ENCODE data around the gene ZZZ3. TPM values are rescaled to one million over a fixed set of nuclear protein-coding genes. Genes with fewer than 3 reads are reported as not detected.
A peak's percentile ranks its signal among the peaks of the same experiment; 100 is the strongest.
"Not testable (repeated sequence)": the region's sequence is repeated elsewhere in the genome, so short reads cannot be mapped to it uniquely, and the experiment has no call there.

ZZZ3 gene
- total RNA-seq, 1 experiment from 2014 or later = 77.8 TPM

DNA sequence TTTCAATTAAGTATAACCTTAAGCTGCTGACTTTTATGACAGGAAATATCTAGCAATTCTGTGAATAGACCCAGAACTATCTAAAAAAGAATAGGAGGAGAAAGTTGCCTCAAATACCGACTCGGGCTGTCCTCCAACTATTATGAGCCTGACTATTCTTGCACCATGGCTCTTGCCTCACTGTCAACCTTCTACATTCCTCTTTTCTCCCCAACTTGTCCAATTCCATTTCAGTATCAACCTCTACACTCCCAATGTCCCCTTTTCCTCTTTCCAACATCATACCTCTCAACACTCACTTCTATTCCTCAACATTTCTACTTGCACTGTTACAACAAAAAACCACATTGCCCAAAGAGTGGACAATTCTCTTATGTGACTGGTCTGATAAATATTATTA is 2.3 kb downstream of the ZZZ3 start:
- H3K9me3 ChIP-seq (ENCODE audit: low read length) = no peaks in the 10 kb centered on the region
- no peak overlapping the region for H3K27ac ChIP-seq (ENCODE audit: low read length)
- H3F3A ChIP-seq (ENCODE audit: low read length, unreplicated experiment) = no peaks in the 10 kb centered on the region
- TF ChIP-seq EZH2phosphoT487 (IDR thresholded peaks at IDR 0.05; ENCODE audit: borderline replicate concordance, low read length) (no peak), EZH2 (IDR thresholded peaks at IDR 0.05; ENCODE audit: low read length, unreplicated experiment) (no peak)
- TF ChIP-seq, protein P1, sequence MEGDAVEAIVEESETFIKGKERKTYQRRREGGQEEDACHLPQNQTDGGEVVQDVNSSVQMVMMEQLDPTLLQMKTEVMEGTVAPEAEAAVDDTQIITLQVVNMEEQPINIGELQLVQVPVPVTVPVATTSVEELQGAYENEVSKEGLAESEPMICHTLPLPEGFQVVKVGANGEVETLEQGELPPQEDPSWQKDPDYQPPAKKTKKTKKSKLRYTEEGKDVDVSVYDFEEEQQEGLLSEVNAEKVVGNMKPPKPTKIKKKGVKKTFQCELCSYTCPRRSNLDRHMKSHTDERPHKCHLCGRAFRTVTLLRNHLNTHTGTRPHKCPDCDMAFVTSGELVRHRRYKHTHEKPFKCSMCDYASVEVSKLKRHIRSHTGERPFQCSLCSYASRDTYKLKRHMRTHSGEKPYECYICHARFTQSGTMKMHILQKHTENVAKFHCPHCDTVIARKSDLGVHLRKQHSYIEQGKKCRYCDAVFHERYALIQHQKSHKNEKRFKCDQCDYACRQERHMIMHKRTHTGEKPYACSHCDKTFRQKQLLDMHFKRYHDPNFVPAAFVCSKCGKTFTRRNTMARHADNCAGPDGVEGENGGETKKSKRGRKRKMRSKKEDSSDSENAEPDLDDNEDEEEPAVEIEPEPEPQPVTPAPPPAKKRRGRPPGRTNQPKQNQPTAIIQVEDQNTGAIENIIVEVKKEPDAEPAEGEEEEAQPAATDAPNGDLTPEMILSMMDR (conservative IDR thresholded peaks at IDR 0.05; ENCODE audit: low read depth, low read length) = no peak
- H3K4me1 ChIP-seq (ENCODE audit: insufficient read depth, low read length) = peaks cover 42% of the 10 kb centered on the region
- ChIA-PET POLR2A (ENCODE audit: unreplicated experiment) (interaction anchor here (0.5 kb wide), 1 partner anchor 62 kb away, joined by 6 read pairs; no protein-coding TSS in a partner anchor), CTCF (no interaction called here)
- BruUV-seq (replicated peaks) = no TSS peak
- H3K9me2 ChIP-seq (replicated peaks; ENCODE audit: low read length) = no peaks in the 10 kb centered on the region
- peaks cover 3% of the 10 kb centered on the region; the same call in 1 of the 2 replicates for H3K36me3 ChIP-seq (ENCODE audit: low read depth, low read length)
- H3K4me2 ChIP-seq (ENCODE audit: low read length) = peak overlapping the region; percentile 97
- intact Hi-C loops (cut with micrococcal nuclease) = loop anchor here (5.0 to 10.0 kb wide), 2 partner anchors 145 to 207 kb away; partner anchors contain the start of gene NEXN
- no peak overlapping the region for H3K9ac ChIP-seq (ENCODE audit: low read length)
- H3K4me3 ChIP-seq (ENCODE audit: low read length) = peak overlapping the region; percentile 36; the same call in 1 of the 2 replicates
- H3K79me2 ChIP-seq (ENCODE audit: low read length) = peaks cover 76% of the 10 kb centered on the region
- ATAC-seq = no peak
- no peaks in the 10 kb centered on the region for H3K27me3 ChIP-seq (ENCODE audit: low read length)
- no peak for DNase-seq
- peaks cover 61% of the 10 kb centered on the region for H4K20me1 ChIP-seq (ENCODE audit: low read length)
- H2AFZ ChIP-seq (ENCODE audit: low read length) = no peak overlapping the region

DNA sequence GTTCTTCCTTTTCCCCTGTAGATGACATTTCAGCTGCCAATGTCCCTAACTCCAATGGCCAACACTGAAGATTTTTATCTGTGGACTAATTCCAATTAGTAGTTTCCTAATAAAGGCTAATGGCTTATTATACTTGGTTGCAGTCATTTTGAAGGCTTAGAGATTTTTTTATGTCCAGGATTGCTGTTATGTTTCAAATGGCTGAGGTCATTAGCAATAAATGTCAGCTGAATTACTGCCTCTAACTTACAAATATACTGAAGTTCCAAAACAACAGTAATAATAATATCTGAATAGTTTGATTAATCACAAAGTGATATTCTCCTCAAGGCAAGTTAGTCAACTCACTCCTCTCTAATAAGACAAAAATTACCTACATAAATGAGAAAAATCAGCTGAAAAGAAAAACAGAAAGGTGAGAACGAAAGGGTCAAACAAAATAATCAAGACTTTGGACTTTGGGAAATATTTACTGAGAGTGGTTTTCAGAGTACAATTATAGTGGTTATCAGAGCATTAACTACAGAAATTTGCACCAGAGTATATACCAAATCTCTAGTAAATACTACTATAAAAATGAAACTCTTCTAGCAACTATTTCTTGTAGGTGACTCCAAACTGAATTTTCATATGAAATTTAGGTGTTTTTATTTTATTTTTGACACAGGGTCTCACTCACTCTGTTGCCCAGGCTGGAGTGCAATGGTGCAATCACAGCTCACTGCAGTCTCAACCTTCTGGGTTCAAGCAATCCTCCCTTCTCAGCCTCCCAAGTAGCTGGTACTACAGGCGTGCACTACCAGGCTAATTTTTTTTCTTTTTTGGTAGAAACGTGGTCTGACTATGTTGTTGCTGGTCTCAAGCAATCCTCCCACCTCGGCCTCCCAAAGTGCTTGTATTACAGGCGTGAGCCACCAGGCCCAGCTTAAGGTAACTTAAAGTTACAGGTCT is 3.5 kb downstream of the ZZZ3 start:
- CTCF ChIA-PET = no interaction called here
- no TSS peak for BruUV-seq (replicated peaks)
- peak overlapping the region; percentile 5; the same call in 1 of the 2 replicates for H3K4me2 ChIP-seq (ENCODE audit: low read length)

DNA sequence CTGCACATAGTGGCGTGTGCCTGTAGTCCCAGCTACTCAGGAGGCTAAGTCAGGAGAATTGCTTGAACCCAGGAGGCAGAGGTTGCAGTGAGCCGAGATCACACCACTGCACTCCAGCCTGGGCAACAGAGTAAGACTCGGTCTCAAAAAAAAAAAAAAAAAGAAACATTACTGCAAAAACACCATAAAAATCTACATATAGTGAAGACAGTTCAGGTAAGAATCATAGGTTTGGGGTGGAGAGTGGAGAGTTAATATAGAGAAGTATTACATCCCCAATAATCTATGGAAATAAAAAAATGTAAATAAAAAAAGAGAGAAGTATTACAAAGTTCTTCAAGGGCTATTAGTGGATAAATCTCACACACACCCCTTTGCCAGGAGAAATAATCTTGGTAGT is 7.7 kb downstream of the ZZZ3 start:
- POLR2A ChIA-PET (ENCODE audit: unreplicated experiment); H3K9ac ChIP-seq (ENCODE audit: low read length); BruUV-seq (replicated peaks); H3K27ac ChIP-seq (ENCODE audit: low read length); ATAC-seq; H3K4me2 ChIP-seq (ENCODE audit: low read length); DNase-seq; H3K36me3 ChIP-seq (ENCODE audit: low read depth, low read length); H3K9me3 ChIP-seq (ENCODE audit: low read length); H2AFZ ChIP-seq (ENCODE audit: low read length); H3K9me2 ChIP-seq (replicated peaks; ENCODE audit: low read length); H3K4me3 ChIP-seq (ENCODE audit: low read length); H3K27me3 ChIP-seq (ENCODE audit: low read length); H3F3A ChIP-seq (ENCODE audit: low read length, unreplicated experiment); CTCF ChIA-PET: not testable (repeated sequence)
- H3K4me1 ChIP-seq (ENCODE audit: insufficient read depth, low read length) = peaks cover 26% of the 10 kb centered on the region
- intact Hi-C loops (cut with micrococcal nuclease) = loop anchor here (10.0 kb wide), 1 partner anchor 50 kb away; no protein-coding TSS in a partner anchor
- peaks cover 100% of the 10 kb centered on the region for H3K79me2 ChIP-seq (ENCODE audit: low read length)
- peaks cover 65% of the 10 kb centered on the region for H4K20me1 ChIP-seq (ENCODE audit: low read length)

More for the DNA sequence above, 3.5 kb downstream of the ZZZ3 start:
- no peak for DNase-seq
- TF ChIP-seq, protein P1 (conservative IDR thresholded peaks at IDR 0.05; ENCODE audit: low read depth, low read length) = no peak
- TF ChIP-seq EZH2phosphoT487 (IDR thresholded peaks at IDR 0.05; ENCODE audit: borderline replicate concordance, low read length) (no peak), EZH2 (IDR thresholded peaks at IDR 0.05; ENCODE audit: low read length, unreplicated experiment) (no peak)
- H2AFZ ChIP-seq (ENCODE audit: low read length) = no peak overlapping the region
- H4K20me1 ChIP-seq (ENCODE audit: low read length) = peaks cover 63% of the 10 kb centered on the region
- no peak overlapping the region for H3K27ac ChIP-seq (ENCODE audit: low read length)
- H3K79me2 ChIP-seq (ENCODE audit: low read length) = peaks cover 88% of the 10 kb centered on the region
- peaks cover 3% of the 10 kb centered on the region; the same call in 1 of the 2 replicates for H3K36me3 ChIP-seq (ENCODE audit: low read depth, low read length)
- intact Hi-C loops (cut with micrococcal nuclease) = loop anchor here (10.0 kb wide), 1 partner anchor 54 kb away; no protein-coding TSS in a partner anchor
- POLR2A ChIA-PET (ENCODE audit: unreplicated experiment) = no interaction called here
- no peak overlapping the region for H3K9ac ChIP-seq (ENCODE audit: low read length)
- H3K9me3 ChIP-seq (ENCODE audit: low read length) = no peaks in the 10 kb centered on the region
- no peak for ATAC-seq
- H3F3A ChIP-seq (ENCODE audit: low read length, unreplicated experiment) = no peaks in the 10 kb centered on the region
- no peak overlapping the region for H3K4me3 ChIP-seq (ENCODE audit: low read length)
- no peaks in the 10 kb centered on the region for H3K9me2 ChIP-seq (replicated peaks; ENCODE audit: low read length)
- no peaks in the 10 kb centered on the region for H3K27me3 ChIP-seq (ENCODE audit: low read length)
- H3K4me1 ChIP-seq (ENCODE audit: insufficient read depth, low read length) = peaks cover 35% of the 10 kb centered on the region

Measured in PC-3 (cell line).